PC-9 (cell line): ENCODE data around the gene MANEA. TPM values are rescaled to one million over a fixed set of nuclear protein-coding genes. Genes with fewer than 3 reads are reported as not detected.
A peak's percentile ranks its signal among the peaks of the same experiment; 100 is the strongest.

Source experiments
- BruUV-seq: library from RNA; stranded (reverse); fragments of 400-500 nt; replicated peaks from 2 replicates; lab custom pipeline; 2021; lab: Mats Ljungman, UMichigan
- CTCF ChIA-PET: fragments of 300-600 bp; sonication (Branson Sonifier 250); formaldehyde crosslinking; loops from one replicate; lab custom pipeline; 2022; ENCODE audit warnings: antibody characterized with exemption; lab: Charles Lee
- POLR2A ChIA-PET: fragments of 300-600 bp; sonication (Branson Sonifier 250); formaldehyde crosslinking; loops from one replicate; lab custom pipeline; 2022; ENCODE audit warnings: antibody characterized with exemption; ENCODE audit not compliant: unreplicated experiment; lab: Charles Lee
- DNase-seq, 2 experiments: peaks; one replicate each; pipeline versions ENCODE4 v3.0.0 to v3.0.0-alpha.2; 2015 to 2022; ENCODE audit warnings: mixed read lengths in 1 of 2
- H2AFZ ChIP-seq: fragments of 200-600 bp; sonication (generic); 2 replicates; pipeline ENCODE4 v1.8.1; 2017; ENCODE audit warnings: antibody characterized with exemption
- H3F3A ChIP-seq: fragments of 200-600 bp; sonication (generic); 2 replicates; pipeline ENCODE4 v1.8.1; 2017; ENCODE audit warnings: antibody characterized with exemption, mild to moderate bottlenecking, low read depth; ENCODE audit not compliant: insufficient read depth
- H3K27ac ChIP-seq: fragments of 200-600 bp; sonication (generic); 2 replicates; pipeline ENCODE4 v1.6.1; 2016; ENCODE audit warnings: mixed run types
- H3K27me3 ChIP-seq: fragments of 200-600 bp; sonication (generic); 2 replicates; pipeline ENCODE4 v1.6.1; 2016; ENCODE audit warnings: low read depth, mixed run types; ENCODE audit not compliant: insufficient read depth
- H3K36me3 ChIP-seq: fragments of 200-600 bp; sonication (generic); 2 replicates; pipeline ENCODE4 v1.6.1; 2016; ENCODE audit warnings: low read depth, mixed run types
- H3K4me1 ChIP-seq: fragments of 200-600 bp; sonication (generic); replicated peaks from 2 replicates; pipeline ENCODE4 v1.6.1; 2016; ENCODE audit warnings: mixed run types; ENCODE audit not compliant: insufficient read depth
- H3K4me2 ChIP-seq: fragments of 200-600 bp; sonication (generic); 2 replicates; pipeline ENCODE4 v1.6.1; 2017; ENCODE audit warnings: mixed run types
- H3K4me3 ChIP-seq: fragments of 200-600 bp; sonication (generic); 2 replicates; pipeline ENCODE4 v1.6.1; 2016; ENCODE audit warnings: mixed run types
- H3K79me2 ChIP-seq: fragments of 200-600 bp; sonication (generic); 2 replicates; pipeline ENCODE4 v1.6.1; 2017; ENCODE audit warnings: low read depth, mixed run types
- H3K9me2 ChIP-seq: fragments of 200-600 bp; sonication (generic); 2 replicates; pipeline ENCODE4 v1.8.1; 2017; ENCODE audit warnings: mild to moderate bottlenecking; ENCODE audit not compliant: insufficient read depth
- H3K9me3 ChIP-seq: fragments of 200-600 bp; sonication (generic); 2 replicates; pipeline ENCODE4 v1.8.1; 2016; ENCODE audit warnings: low read depth; ENCODE audit not compliant: insufficient read depth
- H4K20me1 ChIP-seq: fragments of 200-600 bp; sonication (generic); 2 replicates; pipeline ENCODE4 v1.8.1; 2017; ENCODE audit not compliant: insufficient read depth
- CTCF ChIP-seq: fragments of 200-600 bp; sonication (generic); conservative IDR thresholded peaks from 2 replicates; pipeline ENCODE4 v1.6.1; 2017; ENCODE audit warnings: mixed run types, antibody characterized with exemption, mild to moderate bottlenecking, moderate library complexity
- EZH2 ChIP-seq: fragments of 200-600 bp; sonication (generic); IDR thresholded peaks from 2 replicates; pipeline ENCODE4 v1.8.0; 2017; ENCODE audit warnings: antibody characterized with exemption, low read depth
- intact Hi-C: fragments of 100-400 bp; cut with micrococcal nuclease; formaldehyde crosslinking; loops from one replicate; pipeline ENCODE4 v1.10.0; 2022; ENCODE audit not compliant: unreplicated experiment
- total RNA-seq: library from RNA; stranded (reverse); gene quantifications from 2 replicates; pipeline ENCODE4 v1.2.3, GENCODE V29; 2021

MANEA gene
- total RNA-seq, 1 experiment from 2014 or later: 11.0 TPM

- Histone ChIP-seq H3K36me3 (no peaks in the 10 kb centered on the region), H3K4me2 (no peak overlapping the region), H3F3A (no peaks in the 10 kb centered on the region), H3K9me3 (no peaks in the 10 kb centered on the region), H3K27me3 (no peaks in the 10 kb centered on the region), H3K4me3 (no peak overlapping the region), H3K4me1 (no peaks in the 10 kb centered on the region), H3K27ac (no peak overlapping the region), H4K20me1 (no peaks in the 10 kb centered on the region), H2AFZ (no peak overlapping the region), H3K9me2 (no peaks in the 10 kb centered on the region), H3K79me2 (no peaks in the 10 kb centered on the region)
- ChIA-PET CTCF (no interaction called here), POLR2A (interaction anchor here (0.6 kb wide), 1 partner anchor 140 kb away, joined by 3 read pairs; no protein-coding TSS in a partner anchor)
- TF ChIP-seq CTCF (no peak), EZH2 (no peak)
- no peak for DNase-seq
- intact Hi-C loops: no loop called here
- BruUV-seq: no TSS peak
These were observed 30.3 kb upstream of the MANEA start for GRCh38 chr6:95547043-95547442.

GRCh38 chr6:95548188-95548786, 29.0 kb upstream of the MANEA start:
- intact Hi-C loops: no loop called here
- no TSS peak for BruUV-seq
- H3K9me2 ChIP-seq: no peaks in the 10 kb centered on the region
- H3K36me3 ChIP-seq: no peaks in the 10 kb centered on the region
- no peaks in the 10 kb centered on the region for H3F3A ChIP-seq
- H3K9me3 ChIP-seq: no peaks in the 10 kb centered on the region
- H3K27ac ChIP-seq: no peak overlapping the region
- H3K27me3 ChIP-seq: no peaks in the 10 kb centered on the region
- ChIA-PET CTCF (no interaction called here), POLR2A (no interaction called here)
- no peaks in the 10 kb centered on the region for H4K20me1 ChIP-seq
- no peak overlapping the region for H3K4me2 ChIP-seq
- H2AFZ ChIP-seq: no peak overlapping the region
- no peak for TF ChIP-seq EZH2
- TF ChIP-seq CTCF: no peak
- DNase-seq: no peak
- no peak overlapping the region for H3K4me3 ChIP-seq
- no peaks in the 10 kb centered on the region for H3K79me2 ChIP-seq
- no peaks in the 10 kb centered on the region for H3K4me1 ChIP-seq

- Histone ChIP-seq H3K4me3 (no peak overlapping the region), H2AFZ (0 out of 2 replicates have a peak overlapping the region, but pooled peaks have one; percentile 31), H3K4me1 (no peaks in the 10 kb centered on the region), H3K79me2 (no peaks in the 10 kb centered on the region), H3K36me3 (no peaks in the 10 kb centered on the region), H3K9me3 (no peaks in the 10 kb centered on the region), H3K4me2 (no peak overlapping the region), H3K27me3 (no peaks in the 10 kb centered on the region), H4K20me1 (no peaks in the 10 kb centered on the region), H3K27ac (no peak overlapping the region), H3K9me2 (no peaks in the 10 kb centered on the region), H3F3A (no peaks in the 10 kb centered on the region)
- CTCF ChIA-PET: no interaction called here
- TF ChIP-seq CTCF: no peak
- TF ChIP-seq EZH2: no peak
- no TSS peak for BruUV-seq
- intact Hi-C loops: no loop called here
- POLR2A ChIA-PET: no interaction called here
- DNase-seq: no peak
These were observed 25.5 kb upstream of the MANEA start for GRCh38 chr6:95551678-95552324.
